ENCODE results near the gene GRIK1.

GRIK1 gene

GRCh38 chr21:29658934-29659203 lies 280.9 kb downstream of the GRIK1 start:
- Histone ChIP-seq H3K4me1 (ENCODE audit: control insufficient read depth in 5 of 5, insufficient read depth in 5 of 5, low read length in 5 of 5) (peaks cover 0 to 5% (median 0%) of the 10 kb centered on the region in 5 donors), H3K27me3 (ENCODE audit: control insufficient read depth in 5 of 5, insufficient read depth in 4 of 5, low read length in 5 of 5) (no peaks in the 10 kb centered on the region), H3K27ac (ENCODE audit: low read depth, low read length) (no peak overlapping the region), H3K36me3 (ENCODE audit: control insufficient read depth in 5 of 5, insufficient read depth in 5 of 5, low read length in 5 of 5) (no peaks in the 10 kb centered on the region), H3K9me3 (ENCODE audit: control insufficient read depth in 5 of 5, low read length in 5 of 5) (no peaks in the 10 kb centered on the region), H3K4me3 (ENCODE audit: low read depth in 1 of 5, low read length in 5 of 5) (no peak overlapping the region), H3K9ac (ENCODE audit: low read length in 5 of 5) (no peak overlapping the region)

DNA sequence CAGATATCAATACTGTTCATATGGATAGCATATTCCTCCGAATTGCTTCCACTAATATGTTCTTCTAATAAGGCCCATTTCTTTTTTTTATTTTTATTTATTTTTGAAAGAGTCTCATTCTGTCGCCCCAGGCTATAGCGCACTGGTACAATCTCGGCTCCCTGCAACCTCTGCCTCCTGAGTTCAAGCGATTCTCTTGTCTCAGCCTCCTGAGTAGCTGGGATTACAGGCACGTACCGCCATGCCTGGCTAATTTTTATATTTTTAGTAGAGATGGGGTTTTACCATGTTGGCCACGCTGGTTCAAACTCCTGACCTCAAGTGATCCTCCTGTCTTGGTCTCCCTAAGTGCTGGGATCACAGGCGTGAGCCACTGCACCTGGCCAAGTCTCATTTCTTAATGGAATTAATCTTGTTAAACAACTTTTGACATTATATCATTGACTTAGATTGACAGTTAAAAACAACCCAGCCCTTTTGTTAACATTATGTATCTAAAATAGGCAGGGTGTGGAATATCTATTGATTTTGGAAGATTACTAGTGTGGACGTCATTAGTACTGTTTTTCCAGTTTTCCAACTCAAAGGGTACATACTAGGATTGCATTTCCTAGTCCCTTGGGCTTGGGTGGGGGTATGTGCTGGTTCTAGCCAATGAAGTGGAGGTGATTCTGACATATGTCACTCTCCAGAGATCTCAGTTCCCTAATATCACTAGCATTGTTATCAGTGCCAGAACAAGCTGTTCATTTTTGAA lies 281.4 kb downstream of the GRIK1 start:
- Histone ChIP-seq H3K27ac (ENCODE audit: low read depth, low read length) (no peak overlapping the region), H3K27me3 (ENCODE audit: control insufficient read depth in 5 of 5, insufficient read depth in 4 of 5, low read length in 5 of 5) (no peaks in the 10 kb centered on the region), H3K4me3 (ENCODE audit: low read depth in 1 of 5, low read length in 5 of 5) (no peak overlapping the region), H3K4me1 (ENCODE audit: control insufficient read depth in 5 of 5, insufficient read depth in 5 of 5, low read length in 5 of 5) (peaks cover 0 to 5% (median 0%) of the 10 kb centered on the region in 5 donors), H3K9ac (ENCODE audit: low read length in 5 of 5) (no peak overlapping the region), H3K9me3 (ENCODE audit: control insufficient read depth in 5 of 5, low read length in 5 of 5) (no peaks in the 10 kb centered on the region), H3K36me3 (ENCODE audit: control insufficient read depth in 5 of 5, insufficient read depth in 5 of 5, low read length in 5 of 5) (no peaks in the 10 kb centered on the region)

GRCh38 chr21:29657240-29657989 lies 282.4 kb downstream of the GRIK1 start:
- Histone ChIP-seq H3K27me3 (ENCODE audit: control insufficient read depth in 5 of 5, insufficient read depth in 4 of 5, low read length in 5 of 5) (no peaks in the 10 kb centered on the region), H3K9ac (ENCODE audit: low read length in 5 of 5) (no peak overlapping the region), H3K4me3 (ENCODE audit: low read depth in 1 of 5, low read length in 5 of 5) (no peak overlapping the region), H3K4me1 (ENCODE audit: control insufficient read depth in 5 of 5, insufficient read depth in 5 of 5, low read length in 5 of 5) (peaks cover 0 to 5% (median 0%) of the 10 kb centered on the region in 5 donors), H3K9me3 (ENCODE audit: control insufficient read depth in 5 of 5, low read length in 5 of 5) (no peaks in the 10 kb centered on the region), H3K27ac (ENCODE audit: low read depth, low read length) (no peak overlapping the region), H3K36me3 (ENCODE audit: control insufficient read depth in 5 of 5, insufficient read depth in 5 of 5, low read length in 5 of 5) (no peaks in the 10 kb centered on the region)

DNA sequence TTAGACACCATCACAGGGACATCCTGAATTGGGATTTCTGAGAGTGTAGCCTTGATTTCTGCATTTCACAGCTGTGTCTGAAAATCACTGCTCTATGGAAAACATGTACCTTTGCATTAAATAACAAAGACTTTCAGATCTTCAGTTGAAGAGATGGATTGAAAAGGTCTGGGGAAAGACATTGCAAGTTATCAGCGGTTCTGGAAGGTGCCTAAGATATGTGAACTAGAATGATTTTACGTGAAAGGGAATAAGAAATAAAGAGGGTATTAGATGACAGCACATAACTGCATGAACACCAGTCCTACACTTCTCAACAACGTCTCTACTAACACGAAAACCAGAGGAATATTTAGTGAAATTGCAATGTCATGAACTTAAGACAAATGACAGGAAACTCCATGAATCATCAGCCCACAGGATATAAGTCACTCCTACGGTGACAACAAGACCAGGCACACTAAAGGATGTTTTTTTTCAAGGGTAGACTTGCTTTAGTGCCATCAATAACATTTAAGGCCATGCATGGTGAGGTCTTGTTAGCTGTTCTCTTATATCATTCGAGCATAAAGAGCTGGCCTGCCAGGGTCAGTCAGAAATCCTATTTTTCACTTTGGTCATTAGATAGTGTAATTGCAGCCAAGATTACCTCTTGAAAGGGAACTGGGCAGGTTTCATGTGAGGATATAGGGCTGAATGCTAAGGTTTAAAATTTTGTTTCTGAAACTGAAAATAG lies 283.1 kb downstream of the GRIK1 start:
- H3K27ac ChIP-seq (ENCODE audit: low read depth, low read length): no peak overlapping the region

GRCh38 chr21:29655577-29655976 lies 284.2 kb downstream of the GRIK1 start:
- Histone ChIP-seq H3K36me3 (ENCODE audit: control insufficient read depth in 5 of 5, insufficient read depth in 5 of 5, low read length in 5 of 5) (no peaks in the 10 kb centered on the region), H3K4me3 (ENCODE audit: low read depth in 1 of 5, low read length in 5 of 5) (no peak overlapping the region), H3K9ac (ENCODE audit: low read length in 5 of 5) (no peak overlapping the region), H3K4me1 (ENCODE audit: control insufficient read depth in 5 of 5, insufficient read depth in 5 of 5, low read length in 5 of 5) (peaks cover 0 to 5% (median 0%) of the 10 kb centered on the region in 5 donors), H3K27ac (ENCODE audit: low read depth, low read length) (no peak overlapping the region), H3K9me3 (ENCODE audit: control insufficient read depth in 5 of 5, low read length in 5 of 5) (no peaks in the 10 kb centered on the region), H3K27me3 (ENCODE audit: control insufficient read depth in 5 of 5, insufficient read depth in 4 of 5, low read length in 5 of 5) (no peaks in the 10 kb centered on the region)

More for the DNA sequence above, 283.1 kb downstream of the GRIK1 start:
- Histone ChIP-seq H3K4me3 (ENCODE audit: low read depth in 1 of 5, low read length in 5 of 5) (no peak overlapping the region), H3K36me3 (ENCODE audit: control insufficient read depth in 5 of 5, insufficient read depth in 5 of 5, low read length in 5 of 5) (no peaks in the 10 kb centered on the region), H3K9ac (ENCODE audit: low read length in 5 of 5) (no peak overlapping the region), H3K27me3 (ENCODE audit: control insufficient read depth in 5 of 5, insufficient read depth in 4 of 5, low read length in 5 of 5) (no peaks in the 10 kb centered on the region), H3K9me3 (ENCODE audit: control insufficient read depth in 5 of 5, low read length in 5 of 5) (no peaks in the 10 kb centered on the region), H3K4me1 (ENCODE audit: control insufficient read depth in 5 of 5, insufficient read depth in 5 of 5, low read length in 5 of 5) (peaks cover 0 to 5% (median 0%) of the 10 kb centered on the region in 5 donors)

DNA sequence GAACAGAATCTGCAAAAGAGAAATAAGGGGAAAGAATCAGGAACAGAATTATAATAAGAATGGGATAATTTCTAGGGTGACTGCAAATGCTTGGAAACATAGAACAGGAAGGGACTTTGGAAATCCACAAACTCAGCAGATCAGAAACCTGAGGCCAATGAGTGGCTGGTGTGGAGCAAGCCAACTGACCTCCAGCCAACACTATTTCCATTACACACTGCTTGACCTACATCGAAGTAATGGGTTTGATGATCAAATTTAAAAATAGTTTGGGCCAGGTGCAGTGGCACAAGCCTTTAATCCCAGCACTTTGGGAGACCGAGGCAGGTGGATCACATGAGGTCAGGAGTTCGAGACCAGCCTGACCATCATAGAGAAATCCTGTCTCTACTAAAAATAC lies 284.9 kb downstream of the GRIK1 start:
- Histone ChIP-seq H3K4me1 (ENCODE audit: control insufficient read depth in 5 of 5, insufficient read depth in 5 of 5, low read length in 5 of 5) (peaks cover 0 to 5% (median 0%) of the 10 kb centered on the region in 5 donors), H3K27me3 (ENCODE audit: control insufficient read depth in 5 of 5, insufficient read depth in 4 of 5, low read length in 5 of 5) (no peaks in the 10 kb centered on the region), H3K27ac (ENCODE audit: low read depth, low read length) (no peak overlapping the region), H3K9ac (ENCODE audit: low read length in 5 of 5) (no peak overlapping the region), H3K9me3 (ENCODE audit: control insufficient read depth in 5 of 5, low read length in 5 of 5) (no peaks in the 10 kb centered on the region), H3K36me3 (ENCODE audit: control insufficient read depth in 5 of 5, insufficient read depth in 5 of 5, low read length in 5 of 5) (no peaks in the 10 kb centered on the region), H3K4me3 (ENCODE audit: low read depth in 1 of 5, low read length in 5 of 5) (no peak overlapping the region)

- no peaks in the 10 kb centered on the region for H3K36me3 ChIP-seq (ENCODE audit: control insufficient read depth in 5 of 5, insufficient read depth in 5 of 5, low read length in 5 of 5)
- H3K9ac ChIP-seq (ENCODE audit: low read length in 5 of 5): no peak overlapping the region
- no peak overlapping the region for H3K4me3 ChIP-seq (ENCODE audit: low read depth in 1 of 5, low read length in 5 of 5)
- H3K4me1 ChIP-seq (ENCODE audit: control insufficient read depth in 5 of 5, insufficient read depth in 5 of 5, low read length in 5 of 5): peaks cover 0 to 5% (median 0%) of the 10 kb centered on the region in 5 donors
- no peak overlapping the region for H3K27ac ChIP-seq (ENCODE audit: low read depth, low read length)
- no peaks in the 10 kb centered on the region for H3K9me3 ChIP-seq (ENCODE audit: control insufficient read depth in 5 of 5, low read length in 5 of 5)
- no peaks in the 10 kb centered on the region for H3K27me3 ChIP-seq (ENCODE audit: control insufficient read depth in 5 of 5, insufficient read depth in 4 of 5, low read length in 5 of 5)
These were observed 285.6 kb downstream of the GRIK1 start for GRCh38 chr21:29654203-29654602.

DNA sequence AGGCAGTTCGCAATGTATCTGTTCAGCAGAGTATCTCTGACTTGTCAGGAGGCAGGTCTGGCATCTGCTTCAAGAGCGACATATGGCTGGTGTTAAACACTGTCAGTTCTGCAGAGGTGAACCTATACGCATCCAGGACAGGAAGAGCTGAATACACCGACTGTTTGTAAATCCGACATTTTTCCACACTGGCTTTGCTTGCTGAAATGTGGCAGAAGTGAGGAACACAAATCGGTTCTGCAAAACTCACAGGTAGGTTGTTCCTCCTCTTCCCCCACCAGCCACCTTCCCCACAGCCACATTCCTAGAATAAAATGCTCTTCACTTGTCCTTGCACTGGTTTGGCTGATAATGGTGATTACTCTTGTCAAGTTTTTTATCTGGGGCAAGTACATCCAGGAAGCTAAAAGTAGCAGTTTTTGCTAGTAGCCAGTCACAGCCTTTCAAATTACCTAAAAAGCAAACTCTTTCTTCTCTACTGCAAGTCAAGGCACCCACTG lies 289.2 kb downstream of the GRIK1 start:
- Histone ChIP-seq H3K36me3 (ENCODE audit: control insufficient read depth in 5 of 5, insufficient read depth in 5 of 5, low read length in 5 of 5) (no peaks in the 10 kb centered on the region), H3K4me3 (ENCODE audit: low read depth in 1 of 5, low read length in 5 of 5) (no peak overlapping the region), H3K4me1 (ENCODE audit: control insufficient read depth in 5 of 5, insufficient read depth in 5 of 5, low read length in 5 of 5) (no peaks in the 10 kb centered on the region), H3K27me3 (ENCODE audit: control insufficient read depth in 5 of 5, insufficient read depth in 4 of 5, low read length in 5 of 5) (no peaks in the 10 kb centered on the region), H3K27ac (ENCODE audit: low read depth, low read length) (no peak overlapping the region), H3K9me3 (ENCODE audit: control insufficient read depth in 5 of 5, low read length in 5 of 5) (no peaks in the 10 kb centered on the region), H3K9ac (ENCODE audit: low read length in 5 of 5) (no peak overlapping the region)

- Histone ChIP-seq H3K4me1 (ENCODE audit: control insufficient read depth in 5 of 5, insufficient read depth in 5 of 5, low read length in 5 of 5) (no peaks in the 10 kb centered on the region), H3K9ac (ENCODE audit: low read length in 5 of 5) (no peak overlapping the region), H3K9me3 (ENCODE audit: control insufficient read depth in 5 of 5, low read length in 5 of 5) (no peaks in the 10 kb centered on the region), H3K27ac (ENCODE audit: low read depth, low read length) (no peak overlapping the region), H3K36me3 (ENCODE audit: control insufficient read depth in 5 of 5, insufficient read depth in 5 of 5, low read length in 5 of 5) (no peaks in the 10 kb centered on the region), H3K4me3 (ENCODE audit: low read depth in 1 of 5, low read length in 5 of 5) (no peak overlapping the region), H3K27me3 (ENCODE audit: control insufficient read depth in 5 of 5, insufficient read depth in 4 of 5, low read length in 5 of 5) (no peaks in the 10 kb centered on the region)
These were observed 290.4 kb downstream of the GRIK1 start for GRCh38 chr21:29649406-29649814.

Measured in subcutaneous abdominal adipose tissue (tissue), 5 donors.